ENCODE data around the gene KCNIP4.

KCNIP4 gene

GRCh38 chr4:21290562-21290961, 658.0 kb downstream of the KCNIP4 start:
- no peaks in the 10 kb centered on the region for H3K27me3 Mint-ChIP-seq (ENCODE audit: low read depth)
- no peaks in the 10 kb centered on the region for H3K36me3 Mint-ChIP-seq (ENCODE audit: low read depth)
- no peak overlapping the region for H3K27ac Mint-ChIP-seq
- peaks cover 2% of the 10 kb centered on the region for H3K4me1 Mint-ChIP-seq (ENCODE audit: low read depth)
- H3K4me3 Mint-ChIP-seq = no peak overlapping the region
- peaks cover 23% of the 10 kb centered on the region for H3K9me3 Mint-ChIP-seq

GRCh38 chr4:21276046-21276445, 672.5 kb downstream of the KCNIP4 start:
- Mint-ChIP-seq H3K9me3 (peaks cover 12% of the 10 kb centered on the region), H3K4me1 (ENCODE audit: low read depth) (no peaks in the 10 kb centered on the region), H3K27ac (no peak overlapping the region), H3K36me3 (ENCODE audit: low read depth) (no peaks in the 10 kb centered on the region), H3K27me3 (ENCODE audit: low read depth) (no peaks in the 10 kb centered on the region), H3K4me3 (no peak overlapping the region)

- Mint-ChIP-seq H3K4me3 (no peak overlapping the region), H3K4me1 (ENCODE audit: low read depth) (no peaks in the 10 kb centered on the region), H3K36me3 (ENCODE audit: low read depth) (no peaks in the 10 kb centered on the region), H3K9me3 (no peaks in the 10 kb centered on the region), H3K27me3 (ENCODE audit: low read depth) (no peaks in the 10 kb centered on the region), H3K27ac (no peak overlapping the region)
These were observed 677.0 kb downstream of the KCNIP4 start for GRCh38 chr4:21271439-21272052.

DNA sequence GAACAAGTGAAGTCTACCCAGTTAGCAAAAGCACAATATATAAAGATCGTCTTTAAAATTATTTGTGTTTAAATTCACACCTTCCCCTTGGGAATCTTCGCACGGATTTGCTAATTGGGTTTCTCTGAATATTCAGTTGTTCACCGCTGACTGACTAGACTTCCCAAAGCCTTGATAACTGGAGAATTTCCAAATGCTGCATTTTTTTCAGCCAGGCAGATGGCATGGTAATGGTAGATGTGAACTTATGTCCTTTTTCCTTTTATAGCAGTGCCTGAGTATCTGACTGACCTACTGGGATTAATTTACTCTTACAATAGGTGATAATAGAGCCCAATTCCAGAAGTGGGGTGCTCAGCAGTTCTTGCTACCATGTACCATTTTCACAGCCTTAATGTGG, 700.2 kb downstream of the KCNIP4 start:
- Mint-ChIP-seq H3K36me3 (ENCODE audit: low read depth) (no peaks in the 10 kb centered on the region), H3K4me1 (ENCODE audit: low read depth) (no peaks in the 10 kb centered on the region), H3K4me3 (no peak overlapping the region), H3K27ac (no peak overlapping the region), H3K9me3 (peaks cover 12% of the 10 kb centered on the region), H3K27me3 (ENCODE audit: low read depth) (no peaks in the 10 kb centered on the region)

- no peaks in the 10 kb centered on the region for H3K9me3 Mint-ChIP-seq
- no peaks in the 10 kb centered on the region for H3K36me3 Mint-ChIP-seq (ENCODE audit: low read depth)
- H3K4me3 Mint-ChIP-seq = no peak overlapping the region
- no peak overlapping the region for H3K27ac Mint-ChIP-seq
- no peaks in the 10 kb centered on the region for H3K27me3 Mint-ChIP-seq (ENCODE audit: low read depth)
- no peaks in the 10 kb centered on the region for H3K4me1 Mint-ChIP-seq (ENCODE audit: low read depth)
These were observed 706.4 kb downstream of the KCNIP4 start for GRCh38 chr4:21242163-21242562.

- Mint-ChIP-seq H3K36me3 (ENCODE audit: low read depth) (no peaks in the 10 kb centered on the region), H3K27ac (no peak overlapping the region), H3K27me3 (ENCODE audit: low read depth) (no peaks in the 10 kb centered on the region), H3K4me3 (no peak overlapping the region), H3K9me3 (peaks cover 8% of the 10 kb centered on the region), H3K4me1 (ENCODE audit: low read depth) (no peaks in the 10 kb centered on the region)
These were observed 721.7 kb downstream of the KCNIP4 start for GRCh38 chr4:21226637-21227538.

DNA sequence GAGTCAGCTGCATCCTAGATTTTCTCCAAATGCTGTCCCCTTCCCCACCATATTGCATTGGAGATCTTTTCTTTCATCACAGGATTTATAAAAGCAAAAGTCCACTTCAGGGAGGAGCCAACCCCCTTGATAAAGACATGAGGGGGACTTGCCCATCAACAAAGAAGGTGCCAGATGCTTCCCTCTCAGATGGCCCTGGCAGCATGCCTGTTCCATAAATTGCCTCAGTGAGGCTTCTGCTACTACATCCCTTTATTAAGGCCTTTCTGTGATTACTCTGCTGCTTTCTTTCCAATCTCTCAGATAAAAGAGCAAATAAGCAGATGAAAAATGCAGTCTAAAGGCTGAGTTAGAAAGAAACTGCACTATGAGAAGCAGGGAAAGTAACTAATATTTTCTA, 736.7 kb downstream of the KCNIP4 start:
- Mint-ChIP-seq H3K27me3 (ENCODE audit: low read depth) (no peaks in the 10 kb centered on the region), H3K4me1 (ENCODE audit: low read depth) (no peaks in the 10 kb centered on the region), H3K4me3 (no peak overlapping the region), H3K27ac (no peak overlapping the region), H3K36me3 (ENCODE audit: low read depth) (no peaks in the 10 kb centered on the region), H3K9me3 (no peaks in the 10 kb centered on the region)

DNA sequence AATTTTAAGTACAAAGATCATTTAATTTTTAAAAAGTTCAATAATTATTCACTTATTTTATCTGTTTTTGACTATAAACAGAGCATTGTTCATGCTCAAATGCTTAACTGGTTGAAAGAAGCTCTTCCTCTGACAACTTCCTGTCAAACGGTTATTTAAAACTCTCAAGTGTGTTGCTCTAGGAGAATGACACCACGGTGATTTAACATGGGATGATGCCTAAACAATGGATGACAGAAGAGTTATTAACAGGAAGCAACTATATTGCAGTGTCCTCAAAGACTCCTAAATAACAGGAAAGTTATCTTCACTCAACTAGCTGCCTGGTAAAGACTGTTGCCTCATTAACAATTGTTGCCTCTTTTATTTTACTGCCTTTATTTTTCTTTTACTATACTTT, 738.7 kb downstream of the KCNIP4 start:
- Mint-ChIP-seq H3K9me3 (no peaks in the 10 kb centered on the region), H3K4me1 (ENCODE audit: low read depth) (no peaks in the 10 kb centered on the region), H3K4me3 (no peak overlapping the region), H3K27ac (no peak overlapping the region), H3K27me3 (ENCODE audit: low read depth) (no peaks in the 10 kb centered on the region), H3K36me3 (ENCODE audit: low read depth) (no peaks in the 10 kb centered on the region)

DNA sequence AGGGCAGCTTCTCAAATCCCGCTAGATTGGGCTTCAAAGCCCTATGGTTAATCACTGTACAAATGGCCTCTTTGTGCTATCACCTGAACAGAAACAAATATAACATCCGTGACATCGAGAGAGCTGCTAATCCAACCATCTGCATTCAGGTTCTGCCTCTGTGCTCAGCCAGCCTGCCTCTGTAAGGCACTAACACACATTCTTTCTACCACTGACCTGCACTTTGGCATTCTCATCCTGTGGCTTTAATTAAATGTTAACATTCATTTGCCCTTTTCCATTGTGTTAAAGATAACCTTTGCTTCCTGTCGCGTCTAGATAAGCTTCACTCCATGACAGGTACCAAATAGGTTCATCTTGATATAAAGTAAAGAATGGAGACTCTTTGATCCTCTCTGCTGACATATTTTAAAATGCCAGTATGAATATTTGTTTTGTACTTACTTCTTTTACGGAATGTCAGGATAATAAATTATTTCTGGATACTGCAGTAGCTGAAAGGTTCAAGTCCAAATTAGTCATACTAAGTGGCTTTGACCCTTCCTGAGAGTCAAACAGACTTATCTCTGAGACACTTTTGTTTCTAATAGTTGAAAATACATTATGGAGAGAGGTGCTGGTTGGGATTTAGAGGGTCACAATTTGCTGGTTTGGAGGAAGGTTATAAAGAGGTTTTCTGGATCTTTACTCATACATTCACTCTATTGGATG, 742.6 kb downstream of the KCNIP4 start:
- H3K27me3 Mint-ChIP-seq (ENCODE audit: low read depth) = no peaks in the 10 kb centered on the region
- no peaks in the 10 kb centered on the region for H3K4me1 Mint-ChIP-seq (ENCODE audit: low read depth)
- H3K36me3 Mint-ChIP-seq (ENCODE audit: low read depth) = no peaks in the 10 kb centered on the region
- H3K9me3 Mint-ChIP-seq = peaks cover 2% of the 10 kb centered on the region
- H3K4me3 Mint-ChIP-seq = no peak overlapping the region
- no peak overlapping the region for H3K27ac Mint-ChIP-seq

DNA sequence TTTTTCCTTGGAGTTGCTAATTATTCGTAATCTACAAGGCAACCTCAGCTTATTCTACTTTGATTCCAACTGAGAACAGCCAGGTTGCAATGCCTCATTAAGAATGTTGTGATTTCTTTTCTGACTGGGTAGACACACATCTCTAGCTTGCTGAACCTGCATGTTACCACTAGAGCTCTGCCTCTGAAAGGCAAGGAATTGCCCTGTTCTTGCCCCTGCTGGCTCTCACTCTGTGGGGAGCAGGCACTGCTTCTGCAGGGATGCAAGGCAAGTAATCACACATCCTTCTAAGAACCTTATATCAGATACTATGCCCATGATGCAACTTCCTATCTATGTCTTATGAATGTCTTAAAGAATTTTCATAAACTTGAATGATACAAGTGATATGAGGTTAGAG, 745.2 kb downstream of the KCNIP4 start:
- Mint-ChIP-seq H3K36me3 (ENCODE audit: low read depth) (no peaks in the 10 kb centered on the region), H3K27ac (no peak overlapping the region), H3K27me3 (ENCODE audit: low read depth) (no peaks in the 10 kb centered on the region), H3K4me3 (no peak overlapping the region), H3K9me3 (peaks cover 3% of the 10 kb centered on the region), H3K4me1 (ENCODE audit: low read depth) (no peaks in the 10 kb centered on the region)

GRCh38 chr4:21202959-21203358, 745.6 kb downstream of the KCNIP4 start:
- no peaks in the 10 kb centered on the region for H3K4me1 Mint-ChIP-seq (ENCODE audit: low read depth)

GRCh38 chr4:21198683-21199082, 749.9 kb downstream of the KCNIP4 start:
- no peaks in the 10 kb centered on the region for H3K27me3 Mint-ChIP-seq (ENCODE audit: low read depth)

More at GRCh38 chr4:21202959-21203358, 745.6 kb downstream of the KCNIP4 start:
- H3K27ac Mint-ChIP-seq = no peak overlapping the region
- H3K9me3 Mint-ChIP-seq = peaks cover 3% of the 10 kb centered on the region
- no peaks in the 10 kb centered on the region for H3K27me3 Mint-ChIP-seq (ENCODE audit: low read depth)
- no peak overlapping the region for H3K4me3 Mint-ChIP-seq
- H3K36me3 Mint-ChIP-seq (ENCODE audit: low read depth) = no peaks in the 10 kb centered on the region

DNA sequence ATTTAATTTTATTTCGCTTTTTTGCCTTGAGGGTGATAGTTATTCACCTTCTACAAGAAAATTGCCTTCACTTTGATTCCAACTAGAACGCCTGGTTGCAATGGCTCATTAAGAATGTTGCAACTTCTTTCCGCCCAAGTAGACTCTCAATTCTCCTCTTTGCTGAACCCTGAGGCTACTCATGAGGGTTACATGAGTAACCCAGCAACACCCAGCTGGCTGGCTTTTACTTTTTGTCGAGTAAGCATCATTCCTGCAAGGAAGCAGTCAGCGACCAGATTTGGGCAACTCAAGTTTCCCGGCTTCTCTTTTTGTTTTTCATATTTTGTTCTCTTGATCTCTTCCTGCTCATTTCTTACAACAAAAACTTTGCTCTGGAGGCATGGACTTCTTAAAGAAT, 752.9 kb downstream of the KCNIP4 start:
- H3K27me3 Mint-ChIP-seq (ENCODE audit: low read depth) = no peaks in the 10 kb centered on the region
- H3K4me3 Mint-ChIP-seq = no peak overlapping the region
- H3K9me3 Mint-ChIP-seq = peaks cover 11% of the 10 kb centered on the region
- no peaks in the 10 kb centered on the region for H3K4me1 Mint-ChIP-seq (ENCODE audit: low read depth)
- H3K36me3 Mint-ChIP-seq (ENCODE audit: low read depth) = no peaks in the 10 kb centered on the region
- H3K27ac Mint-ChIP-seq = no peak overlapping the region

More at GRCh38 chr4:21198683-21199082, 749.9 kb downstream of the KCNIP4 start:
- H3K9me3 Mint-ChIP-seq = peaks cover 13% of the 10 kb centered on the region
- H3K4me1 Mint-ChIP-seq (ENCODE audit: low read depth) = no peaks in the 10 kb centered on the region
- no peaks in the 10 kb centered on the region for H3K36me3 Mint-ChIP-seq (ENCODE audit: low read depth)
- H3K4me3 Mint-ChIP-seq = no peak overlapping the region
- no peak overlapping the region for H3K27ac Mint-ChIP-seq

DNA sequence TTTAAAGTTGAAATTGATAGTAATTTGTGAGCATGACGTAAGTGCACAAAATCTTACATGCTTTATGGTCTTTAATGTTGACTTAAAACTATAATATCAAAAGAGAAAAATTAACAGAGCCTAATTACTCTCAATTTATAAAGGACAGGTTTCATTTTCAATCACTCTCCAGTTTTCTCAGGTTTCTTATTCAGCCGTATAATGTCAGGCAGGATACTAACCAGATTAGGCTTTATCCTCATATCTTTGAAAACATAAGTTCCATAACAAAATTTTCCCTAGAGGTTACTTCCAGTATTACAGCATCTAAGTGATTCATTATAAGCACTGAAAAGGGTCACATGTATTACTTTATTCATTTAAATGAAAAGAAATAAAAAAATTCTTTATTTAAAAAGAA, 756.2 kb downstream of the KCNIP4 start:
- Mint-ChIP-seq H3K4me3 (no peak overlapping the region), H3K4me1 (ENCODE audit: low read depth) (no peaks in the 10 kb centered on the region), H3K27ac (no peak overlapping the region), H3K9me3 (peaks cover 11% of the 10 kb centered on the region), H3K36me3 (ENCODE audit: low read depth) (no peaks in the 10 kb centered on the region), H3K27me3 (ENCODE audit: low read depth) (no peaks in the 10 kb centered on the region)

- Mint-ChIP-seq H3K36me3 (ENCODE audit: low read depth) (no peaks in the 10 kb centered on the region), H3K4me3 (no peak overlapping the region), H3K27ac (no peak overlapping the region), H3K27me3 (ENCODE audit: low read depth) (no peaks in the 10 kb centered on the region), H3K9me3 (peaks cover 11% of the 10 kb centered on the region), H3K4me1 (ENCODE audit: low read depth) (no peaks in the 10 kb centered on the region)
These were observed 757.3 kb downstream of the KCNIP4 start for GRCh38 chr4:21191317-21191716.
